GM18867 (cell line): ENCODE data around the gene SPEF1.
"Not testable (repeated sequence)": the region's sequence is repeated elsewhere in the genome, so short reads cannot be mapped to it uniquely, and the experiment has no call there.

ENCODE experiments used
- ATAC-seq: cut with Tn5 transposase; IDR thresholded peaks from one replicate; pipeline ENCODE4 v1.9.1; 2021; ENCODE audit warnings: mild to moderate bottlenecking, moderate library complexity; ENCODE audit not compliant: unreplicated experiment

The SPEF1 gene

DNA sequence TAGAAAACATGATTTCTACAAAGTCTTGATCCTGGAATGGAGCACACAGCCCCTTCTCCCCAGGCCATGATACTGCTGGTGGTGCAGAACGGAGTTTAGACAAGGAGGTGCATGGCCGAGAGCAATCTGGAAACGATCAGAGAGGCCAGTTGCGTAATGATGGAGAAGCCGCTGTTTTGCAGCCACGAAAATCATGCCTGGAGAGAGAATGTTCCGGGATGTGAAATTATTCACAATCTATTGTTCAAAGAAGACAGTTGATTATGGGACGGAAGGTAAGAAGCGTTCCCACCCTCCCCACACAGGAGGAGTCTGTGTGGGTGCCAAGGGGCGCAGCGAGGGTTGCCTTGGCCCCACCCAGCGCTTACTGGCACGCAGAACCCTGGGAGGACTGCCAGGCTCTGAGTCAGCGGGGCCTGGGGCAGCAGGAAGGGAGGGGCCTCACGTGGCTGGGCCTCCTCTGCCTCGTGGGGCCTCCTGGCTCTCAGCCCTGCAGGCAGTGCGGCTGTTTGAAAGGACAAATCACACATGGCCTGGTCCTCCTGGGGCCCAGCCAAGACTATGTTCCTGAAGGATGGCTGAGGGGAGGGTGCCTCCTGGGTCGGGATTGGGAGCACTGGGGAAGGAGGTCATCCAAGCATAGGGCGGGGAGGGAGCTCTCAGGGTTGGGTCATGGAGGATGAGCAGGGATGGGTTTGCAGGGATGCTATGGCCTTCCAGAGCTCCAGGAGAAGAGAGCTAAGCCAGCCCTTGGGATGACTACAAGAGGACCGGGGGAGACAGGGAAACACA is 30.4 kb upstream of the SPEF1 start:
- no peak for ATAC-seq

DNA sequence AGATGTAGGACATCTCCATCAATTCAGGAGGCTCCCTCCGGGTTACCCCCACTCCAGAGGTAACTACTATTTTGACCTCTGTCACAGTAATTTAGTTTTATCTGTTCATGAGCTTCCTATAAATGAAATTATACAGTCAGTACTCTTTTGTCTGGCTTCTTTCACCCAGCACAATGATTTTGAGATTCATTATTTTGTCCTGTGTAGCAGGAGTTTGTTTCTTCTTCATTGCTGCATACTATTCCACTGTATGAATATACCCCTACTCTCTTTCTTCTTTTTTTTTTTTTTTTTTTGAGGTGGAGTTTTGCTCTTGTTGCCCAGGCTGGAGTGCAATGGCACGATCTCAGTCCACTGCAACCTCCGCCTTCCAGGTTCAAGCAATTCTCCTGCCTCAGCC is 27.3 kb upstream of the SPEF1 start:
- no peak for ATAC-seq

DNA sequence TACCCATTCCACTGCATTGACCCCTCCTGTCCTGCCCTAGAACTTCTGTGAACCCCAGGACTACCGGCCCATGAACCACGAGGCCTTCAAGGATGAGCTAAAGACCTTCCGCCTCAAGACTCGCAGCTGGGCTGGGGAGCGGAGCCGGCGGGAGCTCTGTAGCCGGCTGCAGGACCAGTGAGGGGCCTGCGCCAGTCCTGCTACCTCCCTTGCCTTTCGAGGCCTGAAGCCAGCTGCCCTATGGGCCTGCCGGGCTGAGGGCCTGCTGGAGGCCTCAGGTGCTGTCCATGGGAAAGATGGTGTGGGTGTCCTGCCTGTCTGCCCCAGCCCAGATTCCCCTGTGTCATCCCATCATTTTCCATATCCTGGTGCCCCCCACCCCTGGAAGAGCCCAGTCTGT is 23.5 kb upstream of the SPEF1 start:
- ATAC-seq = no peak

DNA sequence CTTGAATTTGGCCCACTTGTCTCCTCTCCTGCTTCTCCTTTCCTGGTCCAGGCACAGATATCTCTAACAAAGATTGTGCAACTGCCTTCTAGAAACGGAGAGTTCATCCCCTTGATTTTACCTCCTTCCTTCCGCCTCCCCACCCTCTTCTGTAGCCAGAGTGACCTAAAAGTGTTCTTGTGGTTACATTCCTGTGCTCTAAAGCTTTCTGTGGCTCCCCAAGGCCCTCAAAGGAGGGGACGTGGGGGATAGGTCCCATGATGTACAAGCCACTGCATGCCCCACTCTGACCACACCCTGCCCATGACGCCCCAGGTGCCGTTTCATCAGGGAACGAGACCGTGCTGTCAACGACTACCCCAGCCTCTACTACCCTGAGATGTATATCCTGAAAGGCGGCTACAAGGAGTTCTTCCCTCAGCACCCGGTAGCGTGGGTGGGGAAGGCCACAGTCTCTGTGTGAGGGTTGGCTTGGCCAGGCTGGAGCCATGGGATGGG is 23.1 kb upstream of the SPEF1 start:
- no peak for ATAC-seq

DNA sequence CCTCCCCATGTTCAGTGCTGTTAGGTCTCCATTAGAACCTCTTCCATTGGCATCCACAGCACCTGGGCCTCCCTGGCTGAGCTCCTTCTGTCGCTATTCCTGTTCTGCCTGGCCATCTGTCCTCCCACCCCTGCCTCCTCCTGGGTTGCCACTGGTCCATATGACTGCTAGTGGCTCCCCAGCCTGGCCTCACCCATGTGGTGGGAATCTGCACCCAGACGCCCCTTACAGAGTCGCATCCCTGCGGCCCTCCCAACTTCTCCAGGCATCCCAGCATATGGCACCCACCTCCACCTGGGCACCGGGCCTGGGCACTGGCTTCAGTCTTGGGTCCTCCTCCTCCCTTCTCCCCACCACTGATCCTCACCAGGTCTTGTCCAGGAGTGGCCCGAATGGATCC is 22.6 kb upstream of the SPEF1 start:
- ATAC-seq = no peak

DNA sequence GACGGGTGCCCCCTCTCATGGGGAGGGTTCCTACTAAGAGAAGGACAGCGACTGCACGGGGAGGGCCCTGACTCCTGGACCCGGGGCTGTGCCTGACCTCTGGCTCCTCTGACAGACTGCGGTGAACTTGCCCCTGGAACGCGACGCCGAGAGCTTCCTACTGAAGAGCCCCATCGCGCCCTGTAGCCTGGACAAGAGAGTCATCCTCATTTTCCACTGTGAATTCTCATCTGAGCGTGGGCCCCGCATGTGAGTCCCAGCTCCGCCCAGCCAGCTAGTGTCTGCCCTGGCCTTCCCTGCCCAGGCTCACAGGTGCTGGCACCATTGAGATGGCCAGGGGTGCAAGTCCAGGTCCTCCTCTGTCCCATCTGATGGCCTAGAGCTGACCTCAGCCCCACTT is 22.0 kb upstream of the SPEF1 start:
- no peak for ATAC-seq

DNA sequence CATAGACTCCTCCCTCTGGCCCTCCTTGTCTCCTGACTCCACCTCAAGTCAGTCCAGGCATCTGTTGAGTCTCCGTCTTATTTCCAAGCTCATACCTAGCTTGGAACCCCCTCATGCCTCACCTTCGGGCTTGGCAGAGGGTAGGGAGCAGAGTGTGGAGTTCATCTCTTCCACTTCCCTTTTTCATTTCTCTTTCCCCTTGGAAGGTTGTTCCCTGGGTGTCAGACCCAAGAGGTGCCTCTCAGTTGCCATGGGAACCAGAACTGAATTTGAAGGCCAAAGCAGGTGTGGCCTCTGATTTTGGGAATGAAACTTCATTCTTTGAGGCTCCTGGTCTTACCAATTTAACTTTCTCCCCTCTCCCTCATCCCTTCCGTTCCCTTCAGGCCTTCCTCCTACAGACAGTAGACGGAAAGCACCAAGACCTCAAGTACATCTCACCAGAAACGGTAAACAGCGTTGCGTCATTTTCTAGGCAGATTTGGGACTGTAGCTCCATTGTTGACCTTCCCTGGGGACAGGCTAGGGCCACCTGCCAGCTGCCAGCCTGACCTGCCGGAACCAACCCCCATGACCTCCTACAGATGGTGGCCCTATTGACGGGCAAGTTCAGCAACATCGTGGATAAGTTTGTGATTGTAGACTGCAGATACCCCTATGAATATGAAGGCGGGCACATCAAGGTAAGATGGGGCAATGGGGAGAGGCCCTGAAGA is 21.4 kb upstream of the SPEF1 start:
- no peak for ATAC-seq

DNA sequence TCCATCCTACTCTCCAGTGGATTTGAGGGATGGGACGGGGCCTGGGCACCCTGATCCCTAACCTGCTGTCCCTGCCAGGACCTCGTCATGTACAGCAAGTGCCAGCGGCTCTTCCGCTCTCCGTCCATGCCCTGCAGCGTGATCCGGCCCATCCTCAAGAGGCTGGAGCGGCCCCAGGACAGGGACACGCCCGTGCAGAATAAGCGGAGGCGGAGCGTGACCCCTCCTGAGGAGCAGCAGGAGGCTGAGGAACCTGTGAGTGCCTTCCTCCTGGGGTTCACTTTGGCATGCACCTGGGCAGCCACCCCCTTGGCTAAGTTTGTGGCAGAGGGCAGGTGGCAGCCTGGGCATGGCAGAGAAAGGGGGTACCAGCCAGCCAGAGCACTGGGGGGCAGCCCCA is 20.6 kb upstream of the SPEF1 start:
- no peak for ATAC-seq

DNA sequence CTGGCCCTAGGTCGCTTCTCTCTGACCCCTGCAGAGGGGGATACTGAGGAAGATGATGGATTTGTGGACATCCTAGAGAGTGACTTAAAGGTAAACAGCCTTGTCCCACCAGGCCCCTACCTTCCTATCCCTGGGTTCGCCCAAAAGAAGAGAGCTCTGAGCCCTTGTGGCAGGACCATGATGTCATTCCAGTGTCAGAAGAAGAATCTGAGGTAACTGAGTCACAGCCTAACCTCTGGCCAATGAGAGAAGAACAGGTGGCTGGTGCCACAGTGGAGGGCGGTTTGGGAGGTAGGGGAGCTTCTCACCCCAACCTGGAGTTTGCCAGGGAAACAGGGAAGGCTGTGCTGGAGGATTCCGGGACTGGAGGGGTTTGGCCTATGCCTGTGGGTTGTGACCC is 20.1 kb upstream of the SPEF1 start:
- no peak for ATAC-seq

DNA sequence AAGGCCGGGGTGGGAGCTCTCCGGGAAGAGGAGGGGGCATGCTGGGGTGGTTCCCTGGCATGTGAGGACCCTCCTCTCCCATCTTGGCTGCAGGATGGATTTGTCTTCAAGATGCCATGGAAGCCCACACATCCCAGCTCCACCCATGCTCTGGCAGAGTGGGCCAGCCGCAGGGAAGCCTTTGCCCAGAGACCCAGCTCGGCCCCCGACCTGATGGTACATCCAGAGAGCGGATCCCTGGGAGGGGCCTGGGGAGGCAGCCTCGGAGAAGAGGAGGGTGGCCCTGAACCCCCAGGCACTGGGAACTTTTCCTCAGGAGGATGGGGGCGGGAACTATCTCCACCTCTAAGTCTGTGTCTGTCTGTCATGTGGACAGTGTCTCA is 19.6 kb upstream of the SPEF1 start:
- ATAC-seq = no peak

DNA sequence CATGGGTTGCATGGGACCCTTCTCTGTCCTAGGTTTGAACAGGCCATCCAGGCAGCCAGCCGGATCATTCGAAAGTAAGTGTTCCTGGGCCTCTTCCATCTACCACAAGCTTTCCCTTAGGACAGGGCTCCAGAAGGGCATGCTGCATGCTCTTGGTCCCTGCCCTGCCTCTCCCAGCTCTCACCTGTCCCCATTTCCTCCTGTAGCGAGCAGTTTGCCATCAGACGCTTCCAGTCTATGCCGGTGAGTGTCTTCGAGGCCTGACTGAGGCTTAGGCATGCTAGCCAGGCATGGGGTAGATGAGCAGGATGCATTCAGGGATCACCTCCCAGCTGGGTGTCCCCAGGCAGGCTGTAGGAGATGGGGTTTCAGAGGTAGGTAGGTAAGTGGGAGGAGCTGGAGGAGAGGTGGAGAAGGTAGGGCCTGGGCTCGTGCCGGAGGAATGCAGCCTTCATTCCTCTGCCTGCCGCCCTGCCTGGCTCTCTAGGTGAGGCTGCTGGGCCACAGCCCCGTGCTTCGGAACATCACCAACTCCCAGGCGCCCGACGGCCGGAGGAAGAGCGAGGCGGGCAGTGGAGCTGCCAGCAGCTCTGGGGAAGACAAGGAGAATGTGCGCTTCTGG is 19.1 kb upstream of the SPEF1 start:
- no peak for ATAC-seq

DNA sequence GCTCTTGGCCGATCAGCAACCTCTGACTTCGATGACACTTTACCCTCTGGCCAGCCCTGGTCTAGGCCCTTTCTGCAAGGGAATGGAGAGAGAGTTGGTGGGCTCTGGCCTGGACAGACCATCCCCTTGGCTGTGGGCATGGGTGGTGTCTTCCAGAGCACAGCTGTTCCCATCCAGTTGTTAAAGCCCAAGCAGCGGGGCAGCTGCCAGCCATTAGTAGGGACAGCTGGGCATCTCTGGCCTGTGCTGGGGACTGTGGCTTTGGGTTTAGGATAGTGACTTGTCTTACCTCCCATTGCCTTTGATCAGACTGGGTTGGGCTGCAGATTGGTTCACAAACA is 17.6 kb upstream of the SPEF1 start:
- ATAC-seq = no peak

DNA sequence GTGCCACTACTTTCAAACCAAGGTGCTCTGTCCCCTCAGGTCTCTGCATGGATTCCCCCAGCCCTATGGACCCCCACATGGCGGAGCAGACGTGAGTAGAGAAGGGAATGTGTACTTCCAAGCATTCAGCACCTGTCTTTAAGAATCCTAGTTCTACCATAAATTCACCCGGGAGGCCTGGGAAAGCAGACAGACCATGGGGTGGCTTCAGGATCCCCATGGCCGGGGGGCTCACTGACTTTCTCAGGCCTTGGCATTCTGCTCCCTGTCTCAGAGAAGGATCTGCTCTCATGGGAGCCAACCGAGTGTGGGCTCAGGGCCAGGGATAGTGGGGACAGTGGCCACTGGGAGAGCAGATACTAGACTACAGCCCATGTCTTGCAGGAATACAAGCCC is 17.1 kb upstream of the SPEF1 start:
- ATAC-seq = no peak

DNA sequence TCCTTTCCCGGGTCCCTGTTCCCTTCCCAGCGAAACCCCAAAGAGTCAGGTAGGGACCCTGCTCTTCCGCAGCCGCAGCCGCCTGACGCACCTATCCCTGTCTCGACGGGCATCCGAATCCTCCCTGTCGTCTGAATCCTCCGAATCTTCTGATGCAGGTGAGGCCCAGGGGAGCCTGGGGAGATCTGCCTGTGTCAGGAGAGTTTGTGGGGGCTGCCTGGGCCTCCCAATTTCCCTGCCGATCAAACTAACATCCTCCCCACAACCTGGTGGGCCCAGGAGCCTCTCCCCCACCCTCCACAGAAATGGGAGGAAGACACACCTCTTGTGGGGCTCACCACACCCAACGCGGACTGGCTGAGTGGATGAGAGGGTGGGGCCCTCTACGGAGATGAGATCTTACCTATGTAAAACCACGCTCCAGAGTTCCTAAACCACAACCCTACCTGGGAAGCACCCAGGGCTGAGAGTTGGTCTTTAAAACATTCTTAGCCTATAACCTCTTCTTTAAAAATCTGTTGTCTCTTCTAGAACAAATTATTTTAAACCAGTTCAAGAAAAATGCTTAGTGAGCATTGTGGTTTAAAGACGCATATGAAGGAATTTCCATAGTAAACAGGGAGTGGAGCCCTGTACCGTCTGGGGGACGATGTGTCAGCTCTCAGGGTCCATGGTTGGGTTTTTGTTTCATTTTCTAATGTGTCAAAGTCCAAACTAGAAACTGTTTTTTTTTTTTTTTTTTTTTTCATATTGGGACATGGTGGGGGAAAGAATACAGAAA is 16.5 kb upstream of the SPEF1 start:
- no peak for ATAC-seq

DNA sequence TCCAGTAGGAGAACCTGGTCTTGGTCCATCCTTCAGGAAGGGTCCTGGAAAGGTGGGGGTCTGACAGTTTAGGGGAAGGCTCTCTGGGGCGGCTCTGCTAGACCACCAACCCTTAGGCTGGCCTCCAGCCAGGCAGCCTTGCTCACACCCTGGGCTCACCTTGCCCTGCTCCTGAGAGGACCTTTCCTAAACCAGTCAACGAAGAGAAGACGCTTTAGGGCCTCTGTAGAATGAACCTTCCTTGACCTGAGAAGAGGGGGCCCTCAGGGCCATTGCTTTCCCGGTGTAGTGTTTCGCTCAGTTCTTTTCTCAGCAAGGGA is 15.9 kb upstream of the SPEF1 start:
- no peak for ATAC-seq

DNA sequence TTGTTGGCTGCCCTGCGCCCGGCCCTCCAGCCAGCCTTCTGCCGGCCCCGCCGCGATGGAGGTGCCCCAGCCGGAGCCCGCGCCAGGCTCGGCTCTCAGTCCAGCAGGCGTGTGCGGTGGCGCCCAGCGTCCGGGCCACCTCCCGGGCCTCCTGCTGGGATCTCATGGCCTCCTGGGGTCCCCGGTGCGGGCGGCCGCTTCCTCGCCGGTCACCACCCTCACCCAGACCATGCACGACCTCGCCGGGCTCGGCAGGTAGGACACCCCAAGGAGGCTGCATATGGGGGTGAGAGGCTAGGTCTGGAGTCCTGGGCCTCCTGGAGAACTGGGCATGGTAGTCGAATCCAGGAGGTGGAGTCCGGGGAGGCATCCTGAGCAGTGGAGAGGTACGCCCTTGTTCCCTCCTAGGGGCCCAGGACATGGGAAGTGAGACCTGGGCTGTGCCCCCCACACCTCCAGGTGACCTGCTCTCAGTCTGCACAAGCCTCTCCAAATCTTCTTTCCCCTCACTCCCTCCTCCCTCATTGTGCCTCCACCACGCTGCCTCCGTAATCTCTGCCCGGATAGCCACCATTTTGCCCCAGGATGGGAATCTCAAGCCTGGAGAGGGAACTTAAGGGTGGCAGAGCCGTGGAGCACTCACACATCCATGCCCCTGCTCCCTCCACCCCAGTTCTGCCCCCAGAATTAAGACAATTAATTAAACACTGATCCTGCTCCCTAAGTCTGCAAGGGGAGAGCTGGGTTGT is 15.4 kb upstream of the SPEF1 start:
- ATAC-seq = peak; percentile 4

DNA sequence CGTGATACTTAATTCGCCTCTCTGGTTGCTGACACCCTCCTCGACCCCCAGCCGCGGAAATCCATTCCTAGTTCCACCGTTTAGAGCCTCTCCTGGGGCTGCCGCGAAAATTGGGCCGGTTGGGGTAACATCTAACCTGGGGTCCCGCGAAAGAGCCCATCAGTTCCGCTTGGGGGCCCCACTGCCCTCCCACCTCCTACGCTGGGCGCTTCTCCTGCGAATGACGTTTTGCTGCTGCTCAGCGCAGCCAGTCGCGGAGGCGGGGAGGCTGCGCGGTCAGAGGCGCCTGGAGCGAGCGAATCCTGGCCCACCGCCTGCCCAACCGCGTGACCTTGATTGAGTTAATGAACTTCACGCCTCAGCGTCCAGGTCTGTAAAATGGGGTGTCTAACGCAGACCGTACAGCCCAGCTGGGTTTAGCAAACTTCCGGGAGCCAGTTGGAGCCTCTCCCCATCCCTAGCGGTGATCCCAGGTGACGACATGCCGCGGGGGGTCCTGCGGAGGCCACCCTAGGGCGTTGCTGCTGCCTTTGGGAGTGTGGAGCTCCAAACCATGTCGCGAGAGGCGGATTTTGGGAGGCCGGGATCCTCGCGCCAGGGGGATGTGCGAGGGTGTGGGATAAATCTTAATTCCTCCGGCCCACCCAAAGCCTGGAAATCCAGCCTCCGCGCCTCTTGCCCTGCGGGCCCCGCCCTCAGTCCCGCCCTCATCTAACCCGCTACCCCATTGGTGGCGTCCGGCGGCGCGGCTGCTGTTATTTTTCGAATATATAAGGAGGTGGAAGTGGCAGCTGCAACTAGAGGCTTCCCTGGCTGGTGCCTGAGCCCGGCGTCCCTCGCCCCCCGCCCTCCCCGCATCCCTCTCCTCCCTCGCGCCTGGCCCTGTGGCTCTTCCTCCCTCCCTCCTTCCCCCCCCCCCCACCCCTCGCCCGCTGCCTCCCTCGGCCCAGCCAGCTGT is 14.5 kb upstream of the SPEF1 start, which contains the start of gene CDC25B:
Gene CDC25B, plus strand, starts transcription at position 800 of the 958 bp plus-strand sequence. CDS start 222 bp downstream, outside the sequence.
- peak; percentile 68 for ATAC-seq

DNA sequence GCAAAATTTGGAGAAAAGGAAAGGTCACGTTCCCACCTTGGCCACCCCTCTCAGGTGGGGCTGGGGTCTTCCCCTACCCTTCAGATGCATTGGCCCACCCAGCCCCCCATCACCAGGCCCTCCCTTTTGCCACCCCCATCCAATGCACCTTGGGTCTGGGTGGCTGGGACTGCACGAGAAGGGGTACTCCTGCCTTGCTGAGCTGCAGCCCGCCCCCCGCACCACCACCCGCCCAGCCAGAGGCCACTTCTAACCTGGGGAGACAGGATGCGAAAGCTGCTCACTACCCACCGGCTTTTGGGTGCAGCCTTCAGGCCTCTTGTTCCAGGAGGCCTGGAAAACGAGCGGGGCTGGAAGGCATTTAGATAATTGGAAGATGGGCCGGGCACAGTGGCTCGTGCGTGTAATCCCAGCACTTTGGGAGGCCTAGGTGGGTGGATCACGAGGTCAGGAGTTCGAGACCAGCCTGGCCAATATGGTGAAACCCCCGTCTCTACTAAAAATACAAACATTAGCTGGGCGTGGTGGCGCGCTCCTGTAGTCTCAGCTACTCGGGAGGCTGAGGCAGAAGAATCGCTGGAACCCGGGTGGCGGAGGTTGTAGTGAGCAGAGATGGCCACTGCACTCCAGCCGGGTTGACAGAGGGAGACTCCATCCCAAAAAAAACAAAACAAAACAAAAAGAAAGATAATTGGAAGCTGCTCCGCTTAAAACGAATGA is 13.6 kb upstream of the SPEF1 start:
- no peak for ATAC-seq

DNA sequence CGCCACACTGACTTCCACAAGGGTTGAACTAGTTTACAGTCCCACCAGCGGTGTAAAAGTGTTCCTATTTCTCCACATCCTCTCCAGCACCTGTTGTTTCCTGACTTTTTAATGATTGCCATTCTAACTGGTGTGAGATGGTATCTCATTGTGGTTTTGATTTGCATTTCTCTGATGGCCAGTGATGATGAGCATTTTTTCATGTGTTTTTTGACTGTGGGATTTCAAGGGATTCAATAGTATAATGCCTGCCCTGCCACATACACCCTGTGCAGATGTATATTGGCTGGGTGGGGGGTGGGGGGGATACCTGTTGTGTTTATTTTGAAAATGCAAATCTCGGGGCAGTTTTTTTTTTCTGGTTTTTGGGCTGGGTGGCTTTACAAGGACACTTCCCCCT is 12.9 kb upstream of the SPEF1 start:
- not testable (repeated sequence) for ATAC-seq
